Gastroesophageal sphincter (tissue), 4 donors: ENCODE data around the gene NBEA. TPM values are rescaled to one million over a fixed set of nuclear protein-coding genes. Genes with fewer than 3 reads are reported as not detected.

Source experiments
- ATAC-seq: fragments of 150-250 bp; one replicate; pipeline ENCODE4 v1.9.1; 2016; ENCODE audit warnings: mild to moderate bottlenecking, moderate library complexity
- H3K27ac ChIP-seq, 4 donors: fragments of 200-600 bp; sonication (generic) in 3 of 4; 1 replicate in 3 of 4; 2 replicates in 1 of 4; pipeline ENCODE4 v1.5.1; 2016 to 2019
- H3K27me3 ChIP-seq: fragments of 200-600 bp; sonication (generic); one replicate; pipeline ENCODE4 v1.5.1; 2019
- H3K36me3 ChIP-seq, 2 donors: fragments of 200-600 bp; sonication (generic); one replicate each; pipeline ENCODE4 v1.5.1; 2019; ENCODE audit warnings: control low read depth in 1 of 2
- H3K4me1 ChIP-seq, 3 donors: fragments of 200-600 bp; sonication (generic); 1 replicate in 2 of 3; 2 replicates in 1 of 3; pipeline ENCODE4 v1.5.1; 2016 to 2019; ENCODE audit warnings: control low read depth in 2 of 3
- H3K4me3 ChIP-seq, 2 donors: fragments of 200-600 bp; sonication (generic); one replicate each; pipeline ENCODE4 v1.5.1; 2019; ENCODE audit warnings: mild to moderate bottlenecking in 1 of 2, moderate library complexity in 1 of 2
- H3K9me3 ChIP-seq, 3 donors: fragments of 200-600 bp; sonication (generic); one replicate each; pipeline ENCODE4 v1.5.1; 2017 to 2019; ENCODE audit warnings: control low read depth in 2 of 3
- EP300 ChIP-seq: sonication (generic); formaldehyde crosslinking; IDR thresholded peaks from one replicate; pipeline ENCODE4 v1.6.1; 2017; ENCODE audit warnings: antibody characterized with exemption, mild to moderate bottlenecking
- POLR2A ChIP-seq, 2 donors: fragments of 450-650 bp; IDR thresholded peaks; one replicate each; pipeline ENCODE4 v1.6.1; 2017; ENCODE audit warnings: antibody characterized with exemption in 2 of 2, mild to moderate bottlenecking in 2 of 2, moderate library complexity in 1 of 2
- POLR2AphosphoS5 ChIP-seq: sonication (generic); formaldehyde crosslinking; IDR thresholded peaks from one replicate; pipeline ENCODE4 v1.6.1; 2017; ENCODE audit warnings: antibody characterized with exemption
- WGBS, 2 donors: methylation state at CpG; one replicate each; pipeline ENCODE4 v1.1.5; 2018; ENCODE audit warnings: low coverage in 1 of 2; 5-methylcytosine and 5-hydroxymethylcytosine counted together
- total RNA-seq, 4 donors: library from RNA; depleted of rRNA; stranded (reverse); fragments of >200 nt; gene quantifications; one replicate each; pipeline ENCODE4 v1.1.0, GENCODE V29; 2016
- TF ChIP-seq, protein P1 (sequence below), 4 experiments: fragments of 200-600 bp in 2 of 4; fragments of 450-650 bp in 2 of 4; sonication (generic) in 1 of 4; IDR thresholded peaks; one replicate each; pipeline ENCODE4 v1.5.1; 2017 to 2019; ENCODE audit warnings: antibody characterized with exemption in 4 of 4, mild to moderate bottlenecking in 2 of 4, moderate library complexity in 2 of 4

The NBEA gene
- total RNA-seq, 4 donors from 2014 or later: 24.8 to 52.1 (median 35.4) TPM

DNA sequence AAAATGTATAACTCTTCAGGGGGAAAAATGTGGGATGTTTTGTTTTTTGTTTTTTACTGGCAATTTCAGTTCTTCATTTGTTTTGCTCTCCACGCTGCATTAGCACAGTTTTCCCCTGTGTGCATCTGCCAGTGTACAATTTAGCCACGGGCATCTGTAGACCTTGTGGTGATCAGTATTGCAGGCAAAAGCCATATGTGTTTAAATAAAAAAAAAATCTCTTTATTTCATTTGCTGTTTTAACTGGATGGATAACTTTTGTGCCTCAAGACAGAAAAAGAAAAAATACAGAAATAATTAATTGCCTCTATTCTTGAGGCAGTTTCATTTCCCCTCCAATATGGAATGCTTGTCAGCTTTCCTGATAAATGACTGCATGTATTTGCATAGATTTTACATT, 542.3 kb downstream of the NBEA start:
- no peaks in the 10 kb centered on the region for H3K36me3 ChIP-seq
- 73 to 98% methylated on average over 2 of the region's 2 CpGs for WGBS, 2 donors
- no peak overlapping the region for H3K27ac ChIP-seq
- TF ChIP-seq, protein P1, sequence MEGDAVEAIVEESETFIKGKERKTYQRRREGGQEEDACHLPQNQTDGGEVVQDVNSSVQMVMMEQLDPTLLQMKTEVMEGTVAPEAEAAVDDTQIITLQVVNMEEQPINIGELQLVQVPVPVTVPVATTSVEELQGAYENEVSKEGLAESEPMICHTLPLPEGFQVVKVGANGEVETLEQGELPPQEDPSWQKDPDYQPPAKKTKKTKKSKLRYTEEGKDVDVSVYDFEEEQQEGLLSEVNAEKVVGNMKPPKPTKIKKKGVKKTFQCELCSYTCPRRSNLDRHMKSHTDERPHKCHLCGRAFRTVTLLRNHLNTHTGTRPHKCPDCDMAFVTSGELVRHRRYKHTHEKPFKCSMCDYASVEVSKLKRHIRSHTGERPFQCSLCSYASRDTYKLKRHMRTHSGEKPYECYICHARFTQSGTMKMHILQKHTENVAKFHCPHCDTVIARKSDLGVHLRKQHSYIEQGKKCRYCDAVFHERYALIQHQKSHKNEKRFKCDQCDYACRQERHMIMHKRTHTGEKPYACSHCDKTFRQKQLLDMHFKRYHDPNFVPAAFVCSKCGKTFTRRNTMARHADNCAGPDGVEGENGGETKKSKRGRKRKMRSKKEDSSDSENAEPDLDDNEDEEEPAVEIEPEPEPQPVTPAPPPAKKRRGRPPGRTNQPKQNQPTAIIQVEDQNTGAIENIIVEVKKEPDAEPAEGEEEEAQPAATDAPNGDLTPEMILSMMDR (IDR thresholded peaks at IDR 0.05): no peak
- no peaks in the 10 kb centered on the region for H3K4me1 ChIP-seq
- H3K4me3 ChIP-seq: no peak overlapping the region
- no peaks in the 10 kb centered on the region for H3K9me3 ChIP-seq
- ATAC-seq: no peak
- no peaks in the 10 kb centered on the region for H3K27me3 ChIP-seq

DNA sequence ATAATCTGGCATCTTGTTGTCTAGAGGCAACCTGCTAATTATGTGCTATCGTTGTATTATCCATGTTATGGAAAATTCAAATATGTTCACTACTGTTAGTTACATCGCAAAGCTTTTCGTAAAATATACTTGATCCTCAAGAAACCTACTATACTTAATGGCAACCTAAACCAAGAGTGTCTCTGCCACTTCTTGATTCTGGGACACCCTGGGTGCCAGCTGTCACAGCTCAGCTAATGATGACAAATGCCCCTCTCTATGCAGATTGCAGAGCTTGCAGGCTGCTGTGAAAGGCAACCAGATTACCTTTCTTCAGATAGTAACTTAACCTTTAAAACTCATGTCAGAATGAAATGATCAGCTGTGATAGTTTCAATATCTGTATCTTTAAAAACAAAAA, 543.4 kb downstream of the NBEA start:
- 90 to 97% methylated on average over 2 to 3 of the region's 3 CpGs for WGBS, 2 donors
- Histone ChIP-seq H3K4me1 (no peaks in the 10 kb centered on the region), H3K9me3 (no peaks in the 10 kb centered on the region), H3K36me3 (no peaks in the 10 kb centered on the region), H3K27me3 (no peaks in the 10 kb centered on the region), H3K27ac (no peak overlapping the region), H3K4me3 (no peak overlapping the region)
- no peak for TF ChIP-seq POLR2AphosphoS5
- no peak for TF ChIP-seq POLR2A (IDR thresholded peaks at IDR 0.05)
- no peak for TF ChIP-seq EP300
- TF ChIP-seq, protein P1 (IDR thresholded peaks at IDR 0.05): no peak
- no peak for ATAC-seq

DNA sequence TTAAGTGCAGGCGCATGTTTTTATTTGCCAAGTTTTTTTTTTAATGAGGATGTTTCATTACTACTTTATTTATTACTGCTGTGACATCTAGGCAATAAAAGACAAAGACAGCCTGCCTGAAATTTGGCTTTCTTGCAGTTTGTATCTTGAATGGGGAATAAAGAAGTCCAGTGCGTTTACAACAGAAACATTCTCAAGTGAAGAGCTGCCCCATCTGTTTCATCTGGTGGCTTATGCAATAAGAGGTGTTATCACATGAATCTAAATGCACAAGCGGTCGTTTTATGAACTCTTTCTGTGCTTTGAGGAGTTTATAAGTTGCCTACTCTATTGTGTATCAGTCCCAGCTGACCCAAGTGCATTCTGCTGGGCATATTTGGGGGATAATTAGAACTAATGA, 547.0 kb downstream of the NBEA start:
- H3K27me3 ChIP-seq: no peaks in the 10 kb centered on the region
- H3K4me1 ChIP-seq: no peaks in the 10 kb centered on the region
- no peaks in the 10 kb centered on the region for H3K9me3 ChIP-seq
- WGBS, 2 donors: 66 to 74% methylated on average over 4 of the region's 4 CpGs
- TF ChIP-seq POLR2AphosphoS5 (no peak), POLR2A (IDR thresholded peaks at IDR 0.05) (no peak), EP300 (no peak)
- TF ChIP-seq, protein P1 (IDR thresholded peaks at IDR 0.05): no peak
- H3K36me3 ChIP-seq: no peaks in the 10 kb centered on the region
- no peak overlapping the region for H3K27ac ChIP-seq
- ATAC-seq: no peak
- no peak overlapping the region for H3K4me3 ChIP-seq

DNA sequence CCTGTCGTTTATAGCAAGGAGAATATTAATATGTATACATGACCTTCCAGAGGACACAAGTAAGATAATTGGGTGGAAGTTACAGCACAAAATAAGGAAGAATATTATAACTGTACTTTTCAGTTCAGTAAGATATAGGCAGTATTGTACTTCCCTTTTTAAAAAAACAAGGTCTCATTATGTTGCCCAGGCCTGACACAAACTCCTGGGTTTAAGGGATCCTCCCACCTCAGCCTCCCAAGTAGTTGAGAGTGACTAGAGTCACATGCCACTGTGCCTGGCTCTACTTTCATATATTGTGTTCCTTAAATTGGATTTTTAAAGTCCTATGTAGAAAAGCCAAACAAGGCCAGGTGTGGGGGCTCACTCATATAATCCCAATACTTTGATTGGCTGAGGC, 553.9 kb downstream of the NBEA start:
- no peaks in the 10 kb centered on the region for H3K36me3 ChIP-seq
- no peaks in the 10 kb centered on the region for H3K27me3 ChIP-seq
- WGBS, 2 donors: 58 to 79% methylated on average over 1 of the region's 1 CpG

DNA sequence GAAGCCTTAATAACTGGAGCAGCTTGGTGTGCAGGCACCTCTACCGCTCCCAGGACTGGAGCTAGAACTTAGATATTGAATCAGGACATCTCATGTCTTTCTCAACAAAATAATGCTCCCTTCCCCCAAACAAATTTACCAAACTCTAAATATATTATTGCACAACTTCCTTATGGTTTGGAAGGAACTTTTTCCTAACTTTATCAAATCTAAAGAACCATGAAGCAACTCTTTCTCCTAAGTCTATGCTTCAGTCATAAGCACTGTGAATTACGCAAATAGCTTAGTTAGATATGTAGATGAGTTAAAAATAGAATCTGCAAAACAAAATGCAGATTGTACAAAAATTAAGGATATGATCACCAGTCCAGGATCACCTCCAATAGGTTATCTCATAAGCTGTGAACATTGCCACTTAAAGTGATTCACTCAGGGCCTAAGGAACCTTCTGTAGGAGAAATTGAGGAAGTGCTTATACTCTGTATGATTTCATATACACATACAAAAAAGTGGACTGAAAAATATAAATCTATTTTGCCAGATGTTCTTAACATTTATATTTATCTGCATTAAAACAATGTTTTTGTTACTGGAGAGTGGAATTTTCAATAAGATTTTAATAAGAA, 554.8 kb downstream of the NBEA start:
- Histone ChIP-seq H3K27me3 (no peaks in the 10 kb centered on the region), H3K4me1 (peaks cover 0 to 16% (median 0%) of the 10 kb centered on the region in 3 donors), H3K36me3 (no peaks in the 10 kb centered on the region), H3K27ac (no peak overlapping the region), H3K4me3 (no peak overlapping the region), H3K9me3 (peaks cover 0 to 5% (median 0%) of the 10 kb centered on the region in 3 donors)
- TF ChIP-seq EP300 (no peak), POLR2A (IDR thresholded peaks at IDR 0.05) (no peak), POLR2AphosphoS5 (no peak)
- TF ChIP-seq, protein P1 (IDR thresholded peaks at IDR 0.05): no peak
- WGBS, 2 donors: 89 to 94% methylated on average over 2 of the region's 2 CpGs
- ATAC-seq: no peak

More for the DNA sequence above, 553.9 kb downstream of the NBEA start:
- Histone ChIP-seq H3K4me3 (no peak overlapping the region), H3K9me3 (peaks cover 0 to 5% (median 0%) of the 10 kb centered on the region in 3 donors), H3K27ac (no peak overlapping the region), H3K4me1 (peaks cover 0 to 12% (median 0%) of the 10 kb centered on the region in 3 donors)
- no peak for ATAC-seq
- TF ChIP-seq POLR2A (IDR thresholded peaks at IDR 0.05) (no peak), POLR2AphosphoS5 (no peak), EP300 (no peak)
- TF ChIP-seq, protein P1 (IDR thresholded peaks at IDR 0.05): no peak
